CD4-positive, alpha-beta T cell treated with Interleukin-12 subunit alpha and Interleukin-12 subunit beta, for 1 hour (primary cell): ENCODE measurements around the gene CALD1.
A peak's percentile ranks its signal among the peaks of the same experiment; 100 is the strongest.
"Not testable (repeated sequence)": the region's sequence is repeated elsewhere in the genome, so short reads cannot be mapped to it uniquely, and the experiment has no call there.

Source experiments
- DNase-seq: peaks from one replicate; pipeline ENCODE4 v3.0.0-alpha.2; 2020

The CALD1 gene

GRCh38 chr7:134963036-134963435, 183.6 kb downstream of the CALD1 start:
- DNase-seq = no peak

- DNase-seq = no peak
These were observed 187.3 kb downstream of the CALD1 start for GRCh38 chr7:134966691-134967090.

- no peak for DNase-seq
These were observed 188.7 kb downstream of the CALD1 start for GRCh38 chr7:134968110-134968509.

- not testable (repeated sequence) for DNase-seq
These were observed 202.2 kb downstream of the CALD1 start for GRCh38 chr7:134981645-134982044.

GRCh38 chr7:134985894-134986362, 206.5 kb downstream of the CALD1 start:
- DNase-seq = peak; percentile 2

- DNase-seq = peak; percentile 91
These were observed 207.2 kb downstream of the CALD1 start, which contains the start of gene AGBL3 for GRCh38 chr7:134986363-134987251. Gene AGBL3, plus strand, starts transcription at chr7:134986508. Its CDS starts 1,426 bp downstream, at chr7:134987934.

GRCh38 chr7:134988161-134988560, 208.7 kb downstream of the CALD1 start:
- DNase-seq = no peak

GRCh38 chr7:134991469-134992339, 212.3 kb downstream of the CALD1 start:
- DNase-seq = no peak

GRCh38 chr7:134992626-134993179, 213.3 kb downstream of the CALD1 start:
- DNase-seq = peak; percentile 20

- DNase-seq = no peak
These were observed 214.5 kb downstream of the CALD1 start for GRCh38 chr7:134993877-134994456.

GRCh38 chr7:134995239-134996096, 216.0 kb downstream of the CALD1 start:
- peak; percentile 51 for DNase-seq

- DNase-seq = peak; percentile 15
These were observed 216.7 kb downstream of the CALD1 start for GRCh38 chr7:134996097-134996550.

- DNase-seq = no peak
These were observed 217.9 kb downstream of the CALD1 start for GRCh38 chr7:134997214-134997885.

- no peak for DNase-seq
These were observed 219.7 kb downstream of the CALD1 start for GRCh38 chr7:134999136-134999535.

GRCh38 chr7:135001390-135002165, 222.1 kb downstream of the CALD1 start:
- no peak for DNase-seq

GRCh38 chr7:135012229-135012628, 232.8 kb downstream of the CALD1 start:
- no peak for DNase-seq
